ENCODE data around the gene SPN. TPM values are rescaled to one million over a fixed set of nuclear protein-coding genes. Genes with fewer than 3 reads are reported as not detected.

SPN gene
- total and polyA plus RNA-seq, 9 of the 15 experiments (the other 6 are each of a cell fraction or from before 2014, with no cell fraction given): 24.3 to 225 (median 79.4) TPM

DNA sequence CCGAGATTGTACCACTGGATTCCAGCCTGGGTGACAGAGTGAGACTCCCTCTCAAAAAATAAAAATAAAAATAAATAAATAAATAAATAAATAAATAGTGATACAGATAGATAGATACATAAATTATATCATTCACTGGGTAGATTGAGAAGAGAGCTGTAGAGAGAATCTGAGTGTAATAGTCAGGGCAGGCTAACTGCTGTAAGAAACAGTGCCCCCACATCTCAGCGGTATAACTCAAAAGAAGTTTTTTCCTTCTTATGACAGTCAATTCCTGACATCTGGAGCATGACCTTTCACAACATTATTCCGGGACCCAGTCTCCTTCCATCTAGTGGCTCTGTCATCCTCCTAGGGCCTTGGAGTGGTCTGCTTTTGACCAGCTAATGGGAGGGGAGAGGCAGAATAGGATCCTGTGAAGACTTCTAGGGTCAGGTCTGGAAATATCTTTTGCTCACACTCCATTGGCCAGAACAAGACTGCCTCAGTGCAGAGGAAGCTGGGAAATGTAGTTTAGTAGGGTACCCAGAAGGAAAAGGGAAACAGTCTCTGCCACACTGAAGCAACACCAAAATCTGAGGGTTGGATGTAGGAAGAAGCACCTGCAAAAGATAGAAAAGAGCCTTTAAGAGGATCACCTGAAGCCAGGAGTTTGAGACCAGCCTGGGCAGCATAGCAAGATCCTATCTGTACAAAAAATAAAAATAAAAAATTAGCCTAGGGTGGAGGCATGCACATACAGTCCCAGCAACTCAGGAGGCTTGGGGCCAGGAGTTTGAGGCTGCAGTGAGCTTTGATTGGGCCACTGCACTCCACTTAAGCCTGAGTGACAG lies 13.0 kb downstream of the SPN start (continued):
- no peak for TF ChIP-seq NEUROD1 (IDR thresholded peaks at IDR 0.05; ENCODE audit: borderline replicate concordance, low read depth, low read length, partially characterized antibody)
- no peak for TF ChIP-seq KLF13 (tag; IDR thresholded peaks at IDR 0.05; ENCODE audit: borderline replicate concordance, low read depth)
- no peak for TF ChIP-seq ZNF707 (CRISPR knock-in tag; conservative IDR thresholded peaks at IDR 0.05)
- no peak for TF ChIP-seq MTA3 (IDR thresholded peaks at IDR 0.05; ENCODE audit: borderline replicate concordance)
- TF ChIP-seq HIVEP1 (CRISPR knock-in tag; IDR thresholded peaks at IDR 0.05): no peak
- TF ChIP-seq, protein P1, sequence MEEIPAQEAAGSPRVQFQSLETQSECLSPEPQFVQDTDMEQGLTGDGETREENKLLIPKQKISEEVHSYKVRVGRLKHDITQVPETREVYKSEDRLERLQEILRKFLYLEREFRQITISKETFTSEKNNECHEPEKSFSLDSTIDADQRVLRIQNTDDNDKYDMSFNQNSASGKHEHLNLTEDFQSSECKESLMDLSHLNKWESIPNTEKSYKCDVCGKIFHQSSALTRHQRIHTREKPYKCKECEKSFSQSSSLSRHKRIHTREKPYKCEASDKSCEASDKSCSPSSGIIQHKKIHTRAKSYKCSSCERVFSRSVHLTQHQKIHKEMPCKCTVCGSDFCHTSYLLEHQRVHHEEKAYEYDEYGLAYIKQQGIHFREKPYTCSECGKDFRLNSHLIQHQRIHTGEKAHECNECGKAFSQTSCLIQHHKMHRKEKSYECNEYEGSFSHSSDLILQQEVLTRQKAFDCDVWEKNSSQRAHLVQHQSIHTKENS (CRISPR knock-in tag; IDR thresholded peaks at IDR 0.05): no peak
- no peak for TF ChIP-seq MAFK (IDR thresholded peaks at IDR 0.05; ENCODE audit: low read length)
- TF ChIP-seq TAF1 (IDR thresholded peaks at IDR 0.05; ENCODE audit: control insufficient read depth, extremely low read depth, insufficient read depth, low read length, severe bottlenecking): no peak
- no peak for TF ChIP-seq FOS (IDR thresholded peaks at IDR 0.05; ENCODE audit: extremely low read depth, insufficient read length)
- no peak for TF ChIP-seq SAFB (IDR thresholded peaks at IDR 0.05; ENCODE audit: borderline replicate concordance, low read depth, low read length)
- TF ChIP-seq ZZZ3 (IDR thresholded peaks at IDR 0.05): no peak
- TF ChIP-seq MECOM (CRISPR knock-in tag; IDR thresholded peaks at IDR 0.05): no peak
- TF ChIP-seq, protein P2, sequence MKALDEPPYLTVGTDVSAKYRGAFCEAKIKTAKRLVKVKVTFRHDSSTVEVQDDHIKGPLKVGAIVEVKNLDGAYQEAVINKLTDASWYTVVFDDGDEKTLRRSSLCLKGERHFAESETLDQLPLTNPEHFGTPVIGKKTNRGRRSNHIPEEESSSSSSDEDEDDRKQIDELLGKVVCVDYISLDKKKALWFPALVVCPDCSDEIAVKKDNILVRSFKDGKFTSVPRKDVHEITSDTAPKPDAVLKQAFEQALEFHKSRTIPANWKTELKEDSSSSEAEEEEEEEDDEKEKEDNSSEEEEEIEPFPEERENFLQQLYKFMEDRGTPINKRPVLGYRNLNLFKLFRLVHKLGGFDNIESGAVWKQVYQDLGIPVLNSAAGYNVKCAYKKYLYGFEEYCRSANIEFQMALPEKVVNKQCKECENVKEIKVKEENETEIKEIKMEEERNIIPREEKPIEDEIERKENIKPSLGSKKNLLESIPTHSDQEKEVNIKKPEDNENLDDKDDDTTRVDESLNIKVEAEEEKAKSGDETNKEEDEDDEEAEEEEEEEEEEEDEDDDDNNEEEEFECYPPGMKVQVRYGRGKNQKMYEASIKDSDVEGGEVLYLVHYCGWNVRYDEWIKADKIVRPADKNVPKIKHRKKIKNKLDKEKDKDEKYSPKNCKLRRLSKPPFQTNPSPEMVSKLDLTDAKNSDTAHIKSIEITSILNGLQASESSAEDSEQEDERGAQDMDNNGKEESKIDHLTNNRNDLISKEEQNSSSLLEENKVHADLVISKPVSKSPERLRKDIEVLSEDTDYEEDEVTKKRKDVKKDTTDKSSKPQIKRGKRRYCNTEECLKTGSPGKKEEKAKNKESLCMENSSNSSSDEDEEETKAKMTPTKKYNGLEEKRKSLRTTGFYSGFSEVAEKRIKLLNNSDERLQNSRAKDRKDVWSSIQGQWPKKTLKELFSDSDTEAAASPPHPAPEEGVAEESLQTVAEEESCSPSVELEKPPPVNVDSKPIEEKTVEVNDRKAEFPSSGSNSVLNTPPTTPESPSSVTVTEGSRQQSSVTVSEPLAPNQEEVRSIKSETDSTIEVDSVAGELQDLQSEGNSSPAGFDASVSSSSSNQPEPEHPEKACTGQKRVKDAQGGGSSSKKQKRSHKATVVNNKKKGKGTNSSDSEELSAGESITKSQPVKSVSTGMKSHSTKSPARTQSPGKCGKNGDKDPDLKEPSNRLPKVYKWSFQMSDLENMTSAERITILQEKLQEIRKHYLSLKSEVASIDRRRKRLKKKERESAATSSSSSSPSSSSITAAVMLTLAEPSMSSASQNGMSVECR (CRISPR knock-in tag; IDR thresholded peaks at IDR 0.05): 0 out of 2 replicates have a peak, but pooled peaks have one; percentile 35
- TF ChIP-seq PPARD (CRISPR knock-in tag; IDR thresholded peaks at IDR 0.05): no peak
- TF ChIP-seq, protein P3, sequence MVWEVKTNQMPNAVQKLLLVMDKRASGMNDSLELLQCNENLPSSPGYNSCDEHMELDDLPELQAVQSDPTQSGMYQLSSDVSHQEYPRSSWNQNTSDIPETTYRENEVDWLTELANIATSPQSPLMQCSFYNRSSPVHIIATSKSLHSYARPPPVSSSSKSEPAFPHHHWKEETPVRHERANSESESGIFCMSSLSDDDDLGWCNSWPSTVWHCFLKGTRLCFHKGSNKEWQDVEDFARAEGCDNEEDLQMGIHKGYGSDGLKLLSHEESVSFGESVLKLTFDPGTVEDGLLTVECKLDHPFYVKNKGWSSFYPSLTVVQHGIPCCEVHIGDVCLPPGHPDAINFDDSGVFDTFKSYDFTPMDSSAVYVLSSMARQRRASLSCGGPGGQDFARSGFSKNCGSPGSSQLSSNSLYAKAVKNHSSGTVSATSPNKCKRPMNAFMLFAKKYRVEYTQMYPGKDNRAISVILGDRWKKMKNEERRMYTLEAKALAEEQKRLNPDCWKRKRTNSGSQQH (CRISPR knock-in tag; IDR thresholded peaks at IDR 0.05): no peak
- 0 out of 4 replicates have a peak, but pooled peaks of 1 of the 2 experiments have one; percentile 27 for TF ChIP-seq MAZ (CRISPR knock-in tag; conservative IDR thresholded peaks at IDR 0.05 in 1 of 2, IDR thresholded peaks at IDR 0.05 in 1 of 2)
- TF ChIP-seq, protein P4, sequence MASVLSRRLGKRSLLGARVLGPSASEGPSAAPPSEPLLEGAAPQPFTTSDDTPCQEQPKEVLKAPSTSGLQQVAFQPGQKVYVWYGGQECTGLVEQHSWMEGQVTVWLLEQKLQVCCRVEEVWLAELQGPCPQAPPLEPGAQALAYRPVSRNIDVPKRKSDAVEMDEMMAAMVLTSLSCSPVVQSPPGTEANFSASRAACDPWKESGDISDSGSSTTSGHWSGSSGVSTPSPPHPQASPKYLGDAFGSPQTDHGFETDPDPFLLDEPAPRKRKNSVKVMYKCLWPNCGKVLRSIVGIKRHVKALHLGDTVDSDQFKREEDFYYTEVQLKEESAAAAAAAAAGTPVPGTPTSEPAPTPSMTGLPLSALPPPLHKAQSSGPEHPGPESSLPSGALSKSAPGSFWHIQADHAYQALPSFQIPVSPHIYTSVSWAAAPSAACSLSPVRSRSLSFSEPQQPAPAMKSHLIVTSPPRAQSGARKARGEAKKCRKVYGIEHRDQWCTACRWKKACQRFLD (CRISPR knock-in tag; IDR thresholded peaks at IDR 0.05): no peak
- TF ChIP-seq XRCC3 (IDR thresholded peaks at IDR 0.05): no peak
- no peak for TF ChIP-seq ELF2 (CRISPR knock-in tag; IDR thresholded peaks at IDR 0.05)
